C4-2B (cell line): ENCODE results near the gene FLT3LG.

Experiments used
- CTCF ChIP-seq: fragments of 450-650 bp; conservative IDR thresholded peaks from 2 replicates; pipeline ENCODE4 v1.5.1; 2017; ENCODE audit warnings: mild to moderate bottlenecking
- ZFX ChIP-seq: fragments of 450-650 bp; IDR thresholded peaks from 2 replicates; pipeline ENCODE4 v1.6.1; 2017

GRCh38 chr19:49512970-49513745, 39.1 kb downstream of the FLT3LG start:
- TF ChIP-seq CTCF (no peak), ZFX (no peak)
